ENCODE data around the gene NECAP2. TPM values are rescaled to one million over a fixed set of nuclear protein-coding genes. Genes with fewer than 3 reads are reported as not detected.

Gene NECAP2
- total RNA-seq, 2 experiments from 2014 or later = 53.1 to 54.7 TPM

- no peaks in the 10 kb centered on the region for H3K9me3 Mint-ChIP-seq
- peaks cover 33% of the 10 kb centered on the region for H3K4me1 Mint-ChIP-seq (ENCODE audit: low read depth)
- peak overlapping the region; percentile 86 for H3K27ac Mint-ChIP-seq
- intact Hi-C loops (cut with micrococcal nuclease) = no loop called here
- H3K36me3 Mint-ChIP-seq (ENCODE audit: low read depth) = peaks cover 19% of the 10 kb centered on the region
- ChIA-PET POLR2A (interaction anchor here (0.6 to 3.3 kb wide), 10 partner anchors 11 to 207 kb away, joined by 3 to 12 read pairs (median 4); partner anchors contain the start of genes NBPF1, RNU1-1 and SZRD1), CTCF (interaction anchor here (1.4 to 2.1 kb wide), 9 partner anchors 8 to 89 kb away, joined by 3 to 20 read pairs (median 7); partner anchors contain the start of gene FBXO42)
- DNase-seq (no peak), ATAC-seq (peak; percentile 16)
- TF ChIP-seq CTCF (IDR thresholded peaks at IDR 0.05) = no peak
- H3K4me3 Mint-ChIP-seq = peak overlapping the region; percentile 88
- H3K27me3 Mint-ChIP-seq = no peaks in the 10 kb centered on the region
Observed at GRCh38 chr1:16441282-16441665, 750 bp downstream of the NECAP2 start.

- no peak for TF ChIP-seq CTCF (IDR thresholded peaks at IDR 0.05)
- ATAC-seq (no peak), DNase-seq (peak; percentile 42)
- H3K4me1 Mint-ChIP-seq (ENCODE audit: low read depth) = peaks cover 31% of the 10 kb centered on the region
- POLR2A ChIA-PET = interaction anchor here (3.3 kb wide), 1 partner anchor 16 kb away, joined by 11 read pairs; no protein-coding TSS in a partner anchor
- CTCF ChIA-PET = interaction anchor here (1.0 to 1.7 kb wide), 2 partner anchors 54 to 79 kb away, joined by 3 to 5 read pairs; no protein-coding TSS in a partner anchor
- H3K9me3 Mint-ChIP-seq = no peaks in the 10 kb centered on the region
- peak overlapping the region; percentile 86 for H3K27ac Mint-ChIP-seq
- intact Hi-C loops (cut with micrococcal nuclease) = no loop called here
- no peaks in the 10 kb centered on the region for H3K27me3 Mint-ChIP-seq
- peaks cover 21% of the 10 kb centered on the region for H3K36me3 Mint-ChIP-seq (ENCODE audit: low read depth)
- H3K4me3 Mint-ChIP-seq = peak overlapping the region; percentile 88
Observed at GRCh38 chr1:16442265-16442664, 1.7 kb downstream of the NECAP2 start.

DNA sequence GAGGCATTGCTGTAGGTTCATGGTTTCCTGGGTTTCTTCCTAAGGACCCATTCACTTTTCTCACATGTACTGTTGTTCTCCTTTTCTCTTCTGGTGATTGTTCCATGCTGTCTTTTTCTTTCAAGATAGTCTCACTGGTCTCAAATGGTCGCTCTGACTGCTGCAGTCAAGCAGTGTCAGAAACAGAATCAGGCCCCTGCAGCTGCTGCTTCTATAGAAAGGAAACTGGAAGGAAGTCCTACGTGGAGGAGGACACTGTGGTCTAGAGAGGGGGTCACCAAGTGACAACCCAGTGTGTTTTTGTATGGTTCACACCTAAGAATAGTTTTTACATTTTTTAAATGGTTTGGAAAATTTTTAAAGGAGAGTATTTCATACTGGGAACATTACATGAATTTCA, 2.4 kb downstream of the NECAP2 start:
- no peak for TF ChIP-seq CTCF (IDR thresholded peaks at IDR 0.05)
- Mint-ChIP-seq H3K27ac (peak overlapping the region; percentile 70), H3K36me3 (ENCODE audit: low read depth) (peaks cover 22% of the 10 kb centered on the region), H3K27me3 (no peaks in the 10 kb centered on the region), H3K4me1 (ENCODE audit: low read depth) (peaks cover 31% of the 10 kb centered on the region), H3K4me3 (peak overlapping the region; percentile 88), H3K9me3 (no peaks in the 10 kb centered on the region)
- CTCF ChIA-PET = interaction anchor here (1.0 kb wide), 1 partner anchor 80 kb away, joined by 3 read pairs; no protein-coding TSS in a partner anchor
- POLR2A ChIA-PET = interaction anchor here (2.1 kb wide), 1 partner anchor 71 kb away, joined by 5 read pairs; the partner anchor contains the start of gene RNU1-1
- ATAC-seq (no peak), DNase-seq (no peak)
- intact Hi-C loops (cut with micrococcal nuclease) = no loop called here

- ChIA-PET POLR2A (interaction anchor here (0.7 to 2.1 kb wide), 3 partner anchors 17 to 70 kb away, joined by 3 to 6 read pairs (median 5); partner anchors contain the start of gene RNU1-1), CTCF (no interaction called here)
- ATAC-seq (no peak), DNase-seq (no peak)
- Mint-ChIP-seq H3K9me3 (no peaks in the 10 kb centered on the region), H3K27me3 (no peaks in the 10 kb centered on the region), H3K36me3 (ENCODE audit: low read depth) (peaks cover 28% of the 10 kb centered on the region), H3K27ac (peak overlapping the region; percentile 69), H3K4me1 (ENCODE audit: low read depth) (peaks cover 32% of the 10 kb centered on the region), H3K4me3 (no peak overlapping the region)
- TF ChIP-seq CTCF (IDR thresholded peaks at IDR 0.05) = no peak
- intact Hi-C loops (cut with micrococcal nuclease) = no loop called here
Observed at GRCh38 chr1:16443975-16444770, 3.6 kb downstream of the NECAP2 start.

GRCh38 chr1:16445052-16445451, 4.5 kb downstream of the NECAP2 start:
- ATAC-seq = no peak
- no peak for DNase-seq
- Mint-ChIP-seq H3K4me1 (ENCODE audit: low read depth) (peaks cover 35% of the 10 kb centered on the region), H3K4me3 (no peak overlapping the region), H3K27me3 (no peaks in the 10 kb centered on the region), H3K27ac (peak overlapping the region; percentile 25), H3K36me3 (ENCODE audit: low read depth) (peaks cover 34% of the 10 kb centered on the region), H3K9me3 (no peaks in the 10 kb centered on the region)
- POLR2A ChIA-PET = interaction anchor here (0.6 to 2.1 kb wide), 2 partner anchors 69 to 875 kb away, joined by 3 to 5 read pairs; partner anchors contain the start of gene RNU1-1
- intact Hi-C loops (cut with micrococcal nuclease) = no loop called here
- CTCF ChIA-PET = no interaction called here
- no peak for TF ChIP-seq CTCF (IDR thresholded peaks at IDR 0.05)

All from activated CD8-positive, alpha-beta T cell treated with anti-CD3 and anti-CD28 coated beads for 36 hours (primary cell).